ENCODE measurements around the gene CPXM1. TPM values are rescaled to one million over a fixed set of nuclear protein-coding genes. Genes with fewer than 3 reads are reported as not detected.

Gene CPXM1
- total and polyA plus RNA-seq, 11 donors = 0.27 to 21.5 (median 0.72) TPM

DNA sequence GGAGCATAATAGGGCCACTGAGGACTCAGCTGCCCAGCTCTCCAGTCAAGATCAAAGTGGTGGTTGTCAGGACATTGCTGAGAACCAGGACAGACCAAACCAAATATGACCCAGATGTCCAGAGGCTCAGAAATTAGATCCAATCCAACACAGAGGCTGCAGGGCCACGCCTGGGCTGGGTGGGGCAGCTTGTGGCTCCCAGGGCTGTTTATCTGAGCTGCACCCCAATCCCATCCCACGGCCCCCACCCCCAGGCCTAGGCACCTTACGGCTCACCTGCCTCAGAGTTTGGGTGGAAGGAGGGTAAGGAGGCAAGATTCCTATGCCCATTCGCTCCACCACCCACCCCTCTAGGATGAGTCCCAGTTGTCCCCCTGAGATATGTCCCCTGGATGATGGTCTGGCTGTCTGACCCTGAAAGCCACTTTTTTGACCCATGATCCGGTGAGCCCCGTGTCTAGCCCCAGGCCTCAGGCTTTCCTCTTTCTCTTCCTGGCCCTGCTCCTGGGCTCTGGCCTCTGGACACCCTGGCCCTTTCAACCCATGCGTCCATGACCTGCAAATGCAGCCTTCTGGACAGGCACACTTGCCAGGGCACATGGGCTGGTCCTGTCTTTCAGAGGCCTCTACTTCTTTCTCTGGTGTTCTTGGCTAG is 40.0 kb downstream of the CPXM1 start:
- no peaks in the 10 kb centered on the region for H3K9me3 ChIP-seq
- ATAC-seq (no peak), DNase-seq (no peak)
- H3K27me3 ChIP-seq = peaks cover 0 to 54% (median 13%) of the 10 kb centered on the region in 9 donors
- intact Hi-C loops (cut with DNase I) = loop anchor here in 1 of 10 donors (5.0 kb wide), 1 partner anchor 52 kb away; the partner anchor contains the start of gene C20orf141
- H3K36me3 ChIP-seq = no peaks in the 10 kb centered on the region
- H3K4me1 ChIP-seq = no peaks in the 10 kb centered on the region
- TF ChIP-seq POLR2A (IDR thresholded peaks at IDR 0.05) = no peak
- no peak for TF ChIP-seq CTCF (IDR thresholded peaks at IDR 0.05)
- WGBS, 4 donors = 77 to 92% (median 87%) methylated on average over 7 of the region's 7 CpGs
- H3K4me3 ChIP-seq = no peak overlapping the region
- no peak overlapping the region for H3K27ac ChIP-seq

GRCh38 chr20:2759603-2760296 is 40.7 kb downstream of the CPXM1 start:
- Histone ChIP-seq H3K4me3 (no peak overlapping the region), H3K27me3 (peaks cover 0 to 57% (median 16%) of the 10 kb centered on the region in 9 donors), H3K4me1 (no peaks in the 10 kb centered on the region), H3K9me3 (no peaks in the 10 kb centered on the region), H3K36me3 (no peaks in the 10 kb centered on the region), H3K27ac (no peak overlapping the region)
- DNase-seq (no peak), ATAC-seq (no peak)
- intact Hi-C loops (cut with DNase I) = loop anchor here in 8 of 10 donors (5.0 to 10.0 kb wide), 11 partner anchors 53 to 245 kb away; partner anchors contain the start of genes PCED1A (in 2 of the 8), VPS16 (in 2 of the 8) and C20orf141 (in 1 of the 8)
- TF ChIP-seq POLR2A (IDR thresholded peaks at IDR 0.05) (no peak), CTCF (IDR thresholded peaks at IDR 0.05) (no peak)
- 66 to 75% (median 70%) methylated on average over 12 to 19 of the region's 19 CpGs for WGBS, 4 donors

GRCh38 chr20:2759143-2759542 is 41.3 kb downstream of the CPXM1 start:
- no peaks in the 10 kb centered on the region for H3K9me3 ChIP-seq
- H3K4me1 ChIP-seq = no peaks in the 10 kb centered on the region
- 75 to 83% (median 79%) methylated on average over 5 to 10 of the region's 10 CpGs for WGBS, 4 donors
- no peak overlapping the region for H3K4me3 ChIP-seq
- no peak overlapping the region for H3K27ac ChIP-seq
- peaks cover 0 to 59% (median 21%) of the 10 kb centered on the region in 9 donors for H3K27me3 ChIP-seq
- ATAC-seq (peak in 1 of 4 donors; percentile 6), DNase-seq (no peak)
- TF ChIP-seq POLR2A (IDR thresholded peaks at IDR 0.05) (no peak), CTCF (IDR thresholded peaks at IDR 0.05) (no peak)
- intact Hi-C loops (cut with DNase I) = loop anchor here in 8 of 10 donors (5.0 to 10.0 kb wide), 10 partner anchors 86 to 246 kb away; partner anchors contain the start of genes PCED1A (in 2 of the 8) and VPS16 (in 2 of the 8)
- no peaks in the 10 kb centered on the region for H3K36me3 ChIP-seq

- intact Hi-C loops (cut with DNase I) = loop anchor here in 8 of 10 donors (5.0 to 10.0 kb wide), 10 partner anchors 87 to 247 kb away; partner anchors contain the start of genes PCED1A (in 2 of the 8) and VPS16 (in 2 of the 8)
- H3K36me3 ChIP-seq = no peaks in the 10 kb centered on the region
- H3K4me1 ChIP-seq = peaks cover 0 to 6% (median 3%) of the 10 kb centered on the region in 12 donors
- 72 to 79% (median 73%) methylated on average over 5 of the region's 5 CpGs for WGBS, 4 donors
- peaks cover 0 to 65% (median 31%) of the 10 kb centered on the region in 9 donors for H3K27me3 ChIP-seq
- no peak overlapping the region for H3K27ac ChIP-seq
- TF ChIP-seq CTCF (IDR thresholded peaks at IDR 0.05) (no peak), POLR2A (IDR thresholded peaks at IDR 0.05) (no peak)
- ATAC-seq = no peak
- H3K4me3 ChIP-seq = no peak overlapping the region
- no peak for DNase-seq
- no peaks in the 10 kb centered on the region for H3K9me3 ChIP-seq
These were observed 42.5 kb downstream of the CPXM1 start for GRCh38 chr20:2757969-2758368.
